Stimulated activated CD4-positive, alpha-beta T cell treated with anti-CD3 and anti-CD28 coated beads, Interleukin-15, amount 100 ng/mL, for 1 hour (primary cell): ENCODE measurements around the gene RBPJ.

Experiments
- DNase-seq, 2 donors: peaks; one replicate each; pipeline ENCODE4 v3.0.0-alpha.2; 2020; ENCODE audit warnings: low read depth in 1 of 2, low spot score in 1 of 2

RBPJ gene

GRCh38 chr4:26320538-26321372 is at the start of gene RBPJ:
Gene RBPJ (plus strand): TSS chr4:26321014. CDS start chr4:26321029, 15 bp downstream.
- DNase-seq, result peak; percentile 63 to 69

GRCh38 chr4:26271703-26272102 is 49.1 kb upstream of the RBPJ start:
- DNase-seq, result no peak

- DNase-seq, result no peak
Observed at GRCh38 chr4:26272654-26273615, 47.9 kb upstream of the RBPJ start.

GRCh38 chr4:26273616-26273980 is 47.2 kb upstream of the RBPJ start:
- no peak for DNase-seq

- no peak for DNase-seq
Observed at GRCh38 chr4:26275281-26275680, 45.5 kb upstream of the RBPJ start.

GRCh38 chr4:26279446-26279845 is 41.4 kb upstream of the RBPJ start:
- DNase-seq, result no peak

GRCh38 chr4:26281881-26282280 is 38.9 kb upstream of the RBPJ start:
- DNase-seq, result no peak

GRCh38 chr4:26284536-26284935 is 36.3 kb upstream of the RBPJ start:
- DNase-seq, result no peak

- no peak for DNase-seq
Observed at GRCh38 chr4:26285272-26285671, 35.5 kb upstream of the RBPJ start.

GRCh38 chr4:26287756-26288155 is 33.1 kb upstream of the RBPJ start:
- no peak for DNase-seq

- DNase-seq, result no peak
Observed at GRCh38 chr4:26288355-26288909, 32.4 kb upstream of the RBPJ start.

- DNase-seq, result no peak
Observed at GRCh38 chr4:26289401-26289800, 31.4 kb upstream of the RBPJ start.

- no peak for DNase-seq
Observed at GRCh38 chr4:26290321-26290720, 30.5 kb upstream of the RBPJ start.

GRCh38 chr4:26294904-26295303 is 25.9 kb upstream of the RBPJ start:
- DNase-seq, result no peak

GRCh38 chr4:26296021-26296420 is 24.8 kb upstream of the RBPJ start:
- no peak for DNase-seq

- no peak for DNase-seq
Observed at GRCh38 chr4:26296514-26296913, 24.3 kb upstream of the RBPJ start.

- DNase-seq, result no peak
Observed at GRCh38 chr4:26297219-26297618, 23.6 kb upstream of the RBPJ start.

- no peak for DNase-seq
Observed at GRCh38 chr4:26298198-26298947, 22.4 kb upstream of the RBPJ start.

GRCh38 chr4:26299254-26299882 is 21.4 kb upstream of the RBPJ start:
- no peak for DNase-seq
